Thymus (tissue), 11 donors: ENCODE measurements around the gene ALPI. TPM values are rescaled to one million over a fixed set of nuclear protein-coding genes. Genes with fewer than 3 reads are reported as not detected.

ENCODE experiments used
- DNase-seq, 9 donors: peaks; one replicate each; pipeline ENCODE4 v3.0.0-alpha.2; 2013; ENCODE audit warnings: low spot score in 9 of 9, low read depth in 6 of 9, missing footprints in 1 of 9
- H3K27ac ChIP-seq, 2 donors: one replicate each; pipeline ENCODE4 v1.5.1; 2013; ENCODE audit warnings: control low read depth in 1 of 2, low read depth in 1 of 2, low read length in 1 of 2, mild to moderate bottlenecking in 1 of 2, moderate library complexity in 1 of 2
- H3K27me3 ChIP-seq, 2 donors: one replicate each; pipeline ENCODE4 v1.5.1; 2013; ENCODE audit warnings: low read length in 1 of 2; ENCODE audit not compliant: control insufficient read depth in 2 of 2, insufficient read depth in 1 of 2
- H3K36me3 ChIP-seq, 2 donors: one replicate each; pipeline ENCODE4 v1.5.1; 2013; ENCODE audit warnings: low read length in 1 of 2, mild to moderate bottlenecking in 1 of 2, moderate library complexity in 1 of 2; ENCODE audit not compliant: control insufficient read depth in 2 of 2, insufficient read depth in 2 of 2
- H3K4me1 ChIP-seq, 2 donors: one replicate each; pipeline ENCODE4 v1.5.1; 2013; ENCODE audit warnings: low read length in 2 of 2; ENCODE audit not compliant: control insufficient read depth in 2 of 2, insufficient read depth in 2 of 2
- H3K4me3 ChIP-seq, 2 donors: one replicate each; pipeline ENCODE4 v1.5.1; 2013; ENCODE audit warnings: low read length in 2 of 2, control low read depth in 1 of 2, mild to moderate bottlenecking in 1 of 2
- H3K9me3 ChIP-seq, 2 donors: one replicate each; pipeline ENCODE4 v1.5.1; 2013; ENCODE audit warnings: low read length in 1 of 2, mild to moderate bottlenecking in 1 of 2; ENCODE audit not compliant: control insufficient read depth in 2 of 2, insufficient read depth in 1 of 2
- WGBS: extraction: QIAGEN DNeasy Blood & Tissue Kit; methylation state at CpG from one replicate; pipeline ENCODE4 v1.1.7; 2013; 5-methylcytosine and 5-hydroxymethylcytosine counted together
- polyA plus RNA-seq: library from polyadenylated mRNA; stranded (reverse); fragments of 200-250 nt; gene quantifications from one replicate; pipeline ENCODE4 v1.2.3, GENCODE V29; 2013
- total RNA-seq: library from RNA; stranded (reverse); fragments of 120-200 nt; gene quantifications from one replicate; pipeline ENCODE4 v1.2.4, GENCODE V29; 2013
- donor health status: healthy.

ALPI gene
- total and polyA plus RNA-seq, 2 donors, result 0.19 to 0.34 TPM

DNA sequence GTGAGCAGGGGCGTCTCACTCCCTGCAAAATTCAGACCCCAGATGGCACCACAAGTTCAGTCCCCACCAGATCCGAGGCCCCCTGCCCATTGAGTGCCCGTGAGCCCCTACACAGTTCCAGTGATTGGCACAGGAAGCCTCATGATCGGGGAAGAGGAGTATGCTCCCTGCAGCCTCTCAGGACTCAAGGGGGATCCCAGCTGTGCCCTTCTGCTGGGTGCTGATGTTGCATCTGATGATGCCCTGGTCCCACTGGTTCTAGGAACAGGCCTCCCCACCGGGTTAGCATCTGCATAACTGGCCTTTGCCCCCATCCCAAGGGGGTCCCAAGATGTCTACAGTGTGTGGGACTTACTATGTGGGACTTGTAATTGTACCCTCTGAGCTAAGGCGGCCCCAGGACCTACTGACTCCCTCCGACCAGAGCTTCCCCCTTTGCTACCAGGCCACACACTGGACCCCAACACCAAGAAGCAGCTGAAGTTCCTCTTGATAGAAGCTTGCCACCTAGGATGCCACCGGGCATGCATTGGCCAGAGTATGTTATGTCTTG, 40.7 kb upstream of the ALPI start:
- DNase-seq, result no peak
- peaks cover 42 to 91% of the 10 kb centered on the region in 2 donors for H3K27me3 ChIP-seq
- peaks cover 0 to 8% of the 10 kb centered on the region in 2 donors for H3K9me3 ChIP-seq
- no peak overlapping the region for H3K27ac ChIP-seq
- H3K4me3 ChIP-seq, result no peak overlapping the region
- 83% methylated on average over 8 of the region's 8 CpGs for WGBS
- H3K36me3 ChIP-seq, result no peaks in the 10 kb centered on the region
- H3K4me1 ChIP-seq, result peaks cover 0 to 10% of the 10 kb centered on the region in 2 donors

DNA sequence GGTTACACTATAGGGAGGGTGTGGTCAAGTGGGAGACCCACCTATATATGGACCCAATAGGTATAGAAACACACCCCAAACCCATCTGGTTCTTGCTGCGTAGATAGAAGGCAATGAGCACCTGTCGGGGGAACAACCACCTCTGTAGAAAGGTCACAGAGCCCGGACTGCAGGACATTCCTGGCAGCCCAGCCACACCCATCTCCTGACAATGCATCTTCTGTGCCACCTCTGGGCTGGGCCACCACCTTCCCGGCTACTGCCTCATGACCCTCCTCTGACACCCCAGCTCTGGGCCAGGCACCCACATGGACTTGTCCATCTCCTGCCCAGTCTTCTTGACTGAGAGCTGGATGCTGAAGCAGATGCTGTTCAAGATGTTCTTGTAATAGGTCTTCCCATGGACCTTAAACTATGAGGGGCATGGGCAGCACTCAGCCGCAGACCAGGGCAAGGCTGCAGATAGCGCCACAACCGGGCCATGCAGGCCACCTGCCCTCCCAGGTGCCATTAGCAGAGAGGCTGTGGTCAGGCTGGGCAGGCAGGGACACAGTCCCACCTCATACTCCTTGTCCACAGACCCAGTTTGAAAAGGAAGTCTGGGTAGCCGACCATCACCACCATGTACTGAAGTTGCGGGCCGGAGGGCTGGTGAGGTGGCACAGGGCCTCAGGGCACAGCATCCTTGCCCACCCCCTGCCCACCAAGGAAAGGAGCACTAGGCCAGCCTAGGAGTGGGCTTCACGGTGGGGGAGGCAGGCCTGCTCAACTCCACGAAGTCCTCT, 40.0 kb upstream of the ALPI start:
- DNase-seq, result no peak
- H3K4me3 ChIP-seq, result no peak overlapping the region
- H3K36me3 ChIP-seq, result no peaks in the 10 kb centered on the region
- WGBS, result 97% methylated on average over 12 of the region's 12 CpGs
- no peak overlapping the region for H3K27ac ChIP-seq
- H3K9me3 ChIP-seq, result peaks cover 0 to 9% of the 10 kb centered on the region in 2 donors
- peaks cover 49 to 91% of the 10 kb centered on the region in 2 donors for H3K27me3 ChIP-seq
- H3K4me1 ChIP-seq, result peaks cover 4 to 14% of the 10 kb centered on the region in 2 donors

- 97% methylated on average over 17 of the region's 17 CpGs for WGBS
- Histone ChIP-seq H3K9me3 (peaks cover 0 to 18% of the 10 kb centered on the region in 2 donors), H3K27me3 (peaks cover 58 to 92% of the 10 kb centered on the region in 2 donors), H3K4me3 (no peak overlapping the region), H3K36me3 (no peaks in the 10 kb centered on the region), H3K4me1 (peaks cover 5 to 17% of the 10 kb centered on the region in 2 donors), H3K27ac (no peak overlapping the region)
- no peak for DNase-seq
Measured at GRCh38 chr2:232416521-232417470, 39.2 kb upstream of the ALPI start.

- Histone ChIP-seq H3K4me3 (no peak overlapping the region), H3K9me3 (peaks cover 0 to 23% of the 10 kb centered on the region in 2 donors), H3K36me3 (no peaks in the 10 kb centered on the region), H3K4me1 (peaks cover 5 to 17% of the 10 kb centered on the region in 2 donors), H3K27me3 (peaks cover 57 to 97% of the 10 kb centered on the region in 2 donors), H3K27ac (no peak overlapping the region)
- 94% methylated on average over 5 of the region's 5 CpGs for WGBS
- DNase-seq, result no peak
Measured at GRCh38 chr2:232417489-232417888, 38.5 kb upstream of the ALPI start.

- no peaks in the 10 kb centered on the region for H3K36me3 ChIP-seq
- H3K27me3 ChIP-seq, result peaks cover 56 to 96% of the 10 kb centered on the region in 2 donors
- no peak for DNase-seq
- no peak overlapping the region for H3K27ac ChIP-seq
- peaks cover 5 to 17% of the 10 kb centered on the region in 2 donors for H3K4me1 ChIP-seq
- H3K4me3 ChIP-seq, result no peak overlapping the region
- WGBS, result 88% methylated on average over 6 of the region's 6 CpGs
- H3K9me3 ChIP-seq, result peaks cover 0 to 24% of the 10 kb centered on the region in 2 donors
Measured at GRCh38 chr2:232418056-232418455, 37.9 kb upstream of the ALPI start.

DNA sequence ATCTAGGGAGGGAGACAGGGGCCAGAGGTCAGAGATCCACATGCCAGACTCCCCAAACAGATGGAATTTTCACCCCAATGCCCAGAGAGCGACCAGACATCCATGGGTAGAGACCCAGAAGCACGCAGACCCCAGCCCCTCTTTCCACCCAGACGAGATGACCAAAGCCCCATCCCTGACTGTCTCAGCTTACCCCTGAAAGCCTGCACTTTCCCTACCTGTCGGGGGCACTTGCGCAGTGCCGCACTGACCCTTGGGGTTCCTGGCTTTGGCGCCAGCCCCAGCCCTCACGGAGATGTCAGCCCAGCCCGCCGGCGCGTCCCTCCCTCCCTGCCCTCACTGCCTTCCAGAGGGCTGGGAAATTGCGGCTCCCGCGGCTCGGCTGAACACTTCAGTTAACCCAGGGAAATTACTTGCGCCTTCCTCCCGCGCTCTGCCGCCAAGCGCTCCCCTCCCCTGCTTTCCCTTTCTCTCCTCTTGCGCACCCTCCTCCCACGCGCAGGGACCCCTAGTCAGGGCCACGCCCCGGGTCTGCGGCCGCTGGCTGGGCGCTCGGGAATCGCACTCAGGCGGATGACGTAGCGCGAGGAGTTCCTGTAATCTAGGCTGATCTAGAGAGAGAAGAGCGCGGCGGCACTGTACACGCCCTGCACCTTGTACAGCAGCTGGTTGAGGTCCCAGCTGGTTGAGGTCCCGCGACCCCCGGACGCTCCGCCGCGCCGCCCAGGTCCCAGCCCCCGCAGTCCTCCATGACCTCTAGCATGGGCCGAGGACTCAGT, 37.3 kb upstream of the ALPI start:
- Histone ChIP-seq H3K27me3 (peaks cover 56 to 95% of the 10 kb centered on the region in 2 donors), H3K27ac (no peak overlapping the region), H3K36me3 (no peaks in the 10 kb centered on the region), H3K9me3 (peaks cover 0 to 24% of the 10 kb centered on the region in 2 donors), H3K4me3 (peak overlapping the region in 1 of 2 donors; percentile 18), H3K4me1 (peaks cover 5 to 17% of the 10 kb centered on the region in 2 donors)
- DNase-seq, result peak in 2 of 9 donors; percentile 22 to 28
- WGBS, result 4% methylated on average over 49 of the region's 49 CpGs

DNA sequence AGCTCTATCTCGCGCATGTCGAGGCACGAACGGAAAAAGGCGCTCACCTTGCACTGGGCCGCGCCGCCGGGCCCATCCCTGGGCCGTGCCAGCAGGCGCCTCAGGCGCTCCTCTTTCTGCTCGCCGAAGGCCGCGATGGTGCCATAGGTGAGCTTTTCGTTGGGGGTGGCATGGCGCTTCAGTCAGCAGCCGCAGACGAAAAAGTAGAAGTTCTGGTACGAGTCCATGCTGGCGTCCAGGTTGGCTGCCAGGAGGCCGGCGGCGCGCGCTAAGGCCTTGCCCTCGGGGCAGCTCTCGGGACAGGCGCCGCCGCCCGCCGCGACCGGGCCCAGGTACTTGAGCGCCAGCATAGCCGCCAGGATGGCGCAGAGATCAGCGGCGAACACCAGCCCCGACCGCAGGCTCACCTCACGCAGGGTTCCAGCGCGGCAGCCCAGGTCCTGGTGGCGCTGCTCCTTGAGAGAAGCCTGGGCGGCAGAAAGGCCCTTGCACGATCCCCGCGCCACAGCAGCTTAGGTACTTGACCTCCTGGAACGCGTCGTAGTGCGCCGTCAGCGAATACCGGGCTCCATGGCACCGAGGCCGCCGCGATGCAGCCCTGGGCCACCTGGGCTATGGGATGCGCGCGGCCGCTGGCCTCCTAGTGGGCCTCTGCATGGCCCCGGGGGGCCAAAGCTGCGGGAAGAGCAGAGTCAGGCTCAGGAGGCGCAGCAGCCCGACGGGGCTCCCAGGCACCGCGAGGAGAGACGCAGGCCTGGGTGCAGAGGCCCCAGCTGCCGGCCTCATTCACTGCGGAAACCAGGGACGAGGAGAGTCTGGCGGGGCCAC, 36.5 kb upstream of the ALPI start:
- 19% methylated on average over 79 of the region's 79 CpGs for WGBS

GRCh38 chr2:232420073-232420454, 35.9 kb upstream of the ALPI start:
- Histone ChIP-seq H3K9me3 (peaks cover 0 to 24% of the 10 kb centered on the region in 2 donors), H3K27ac (no peak overlapping the region), H3K27me3 (peaks cover 56 to 95% of the 10 kb centered on the region in 2 donors), H3K4me3 (no peak overlapping the region), H3K36me3 (no peaks in the 10 kb centered on the region), H3K4me1 (peaks cover 5 to 17% of the 10 kb centered on the region in 2 donors)
- 34% methylated on average over 22 of the region's 22 CpGs for WGBS
- DNase-seq, result no peak

More for the DNA sequence above, 36.5 kb upstream of the ALPI start:
- Histone ChIP-seq H3K27me3 (peaks cover 56 to 96% of the 10 kb centered on the region in 2 donors), H3K9me3 (peaks cover 0 to 24% of the 10 kb centered on the region in 2 donors), H3K4me1 (peaks cover 5 to 17% of the 10 kb centered on the region in 2 donors), H3K4me3 (peak overlapping the region in 1 of 2 donors; percentile 18), H3K36me3 (no peaks in the 10 kb centered on the region), H3K27ac (no peak overlapping the region)
- no peak for DNase-seq
